Effector CD8-positive, alpha-beta T cell (primary cell): ENCODE measurements around the gene GNS.
"Not testable (repeated sequence)": the region's sequence is repeated elsewhere in the genome, so short reads cannot be mapped to it uniquely, and the experiment has no call there.

Source experiments
- DNase-seq: peaks from one replicate; lab custom pipeline; 2025; lab: John Stamatoyannopoulos, UW

GNS gene

DNA sequence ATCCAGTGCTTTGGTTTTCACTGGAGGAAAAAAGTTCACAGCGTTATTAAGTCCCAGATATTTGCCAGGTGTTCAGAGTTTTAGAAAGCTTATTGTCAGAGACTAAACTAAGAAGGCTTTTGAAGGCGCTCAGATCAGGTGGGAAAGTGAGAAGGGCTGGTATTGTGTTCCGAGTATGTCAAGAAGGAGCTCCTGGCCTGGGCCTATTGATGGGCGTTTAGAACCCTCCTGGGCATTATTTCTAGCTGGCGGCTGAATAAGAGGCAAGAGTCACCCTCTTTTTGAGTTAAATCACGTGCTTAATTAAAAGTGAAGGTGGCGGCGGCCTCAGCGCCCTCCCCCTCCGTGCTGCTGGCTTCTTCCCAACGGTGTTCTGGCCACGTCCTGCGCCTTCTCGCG lies 20.9 kb upstream of the GNS start:
- DNase-seq: no peak

DNA sequence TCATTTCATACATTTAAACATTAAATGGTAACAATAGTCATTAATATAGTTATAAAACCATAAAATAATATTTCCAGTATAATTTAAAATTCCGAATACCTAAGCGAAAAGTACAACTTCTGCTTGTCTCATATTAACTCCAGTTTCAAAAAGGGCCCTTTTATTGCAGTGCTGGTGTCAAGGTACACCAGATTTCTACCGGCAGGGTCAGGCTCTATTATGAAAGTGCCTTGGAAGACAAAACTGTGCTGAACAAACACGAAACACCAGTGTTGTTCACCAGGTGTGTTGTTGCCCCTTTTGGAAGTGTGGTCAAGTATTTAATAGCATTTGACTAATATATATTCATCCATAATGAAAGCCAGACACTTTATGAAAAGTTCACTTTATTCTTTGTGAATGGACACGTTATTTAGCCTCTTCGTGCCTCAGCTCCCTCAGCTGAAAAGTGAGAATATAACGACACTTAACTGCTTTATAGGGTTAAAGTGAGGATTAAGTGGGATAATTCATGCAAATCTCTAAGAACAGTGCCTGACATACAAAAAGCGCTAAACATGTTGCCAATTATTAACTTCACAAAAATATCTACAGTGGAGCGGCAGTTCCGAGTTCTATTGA lies 20.3 kb upstream of the GNS start:
- no peak for DNase-seq

DNA sequence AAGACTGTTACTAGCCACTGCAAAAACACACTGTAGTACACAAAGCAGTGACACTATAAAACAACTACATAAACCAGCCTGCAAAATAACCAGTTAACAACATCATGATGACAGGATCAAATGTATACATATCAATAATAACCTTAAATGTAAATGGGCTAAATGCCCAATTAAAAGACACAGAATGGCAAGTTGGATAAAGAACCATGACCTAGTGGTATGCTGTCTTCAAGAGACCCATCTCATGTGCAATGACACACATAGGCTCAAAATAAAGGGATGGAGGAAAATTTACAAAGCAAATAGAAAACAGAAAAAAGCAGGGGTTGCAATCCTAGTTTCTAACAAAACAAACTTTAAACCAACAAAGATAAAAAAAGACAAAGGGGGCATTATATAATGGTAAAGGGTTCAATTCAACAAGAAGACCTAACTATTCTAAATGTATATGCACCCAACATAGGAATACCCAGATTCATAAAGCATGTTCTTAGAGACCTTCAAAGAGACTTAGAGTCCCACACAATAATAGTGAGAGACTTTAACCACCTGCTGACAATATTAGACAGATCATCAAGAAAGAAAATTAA lies 16.0 kb upstream of the GNS start:
- not testable (repeated sequence) for DNase-seq

DNA sequence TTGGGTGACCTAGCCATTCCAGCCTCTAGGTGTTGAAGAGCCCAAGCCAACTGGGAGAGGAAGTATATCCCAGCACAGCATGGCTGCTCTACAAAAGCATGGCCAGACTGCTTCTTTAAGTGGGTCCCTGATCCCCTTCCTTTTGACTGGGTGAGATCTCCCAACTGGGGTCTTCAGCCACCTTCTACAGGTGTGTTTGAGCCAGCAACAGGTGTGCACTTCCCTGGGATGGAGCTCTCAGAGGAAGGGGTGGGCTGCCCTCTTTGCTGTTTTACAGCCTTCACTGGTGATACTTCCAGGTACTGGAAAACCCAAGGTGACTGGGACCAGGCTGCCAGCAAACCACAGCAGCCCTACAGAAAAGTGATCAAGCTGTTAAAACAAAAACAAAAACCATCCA lies 14.2 kb upstream of the GNS start:
- no peak for DNase-seq

DNA sequence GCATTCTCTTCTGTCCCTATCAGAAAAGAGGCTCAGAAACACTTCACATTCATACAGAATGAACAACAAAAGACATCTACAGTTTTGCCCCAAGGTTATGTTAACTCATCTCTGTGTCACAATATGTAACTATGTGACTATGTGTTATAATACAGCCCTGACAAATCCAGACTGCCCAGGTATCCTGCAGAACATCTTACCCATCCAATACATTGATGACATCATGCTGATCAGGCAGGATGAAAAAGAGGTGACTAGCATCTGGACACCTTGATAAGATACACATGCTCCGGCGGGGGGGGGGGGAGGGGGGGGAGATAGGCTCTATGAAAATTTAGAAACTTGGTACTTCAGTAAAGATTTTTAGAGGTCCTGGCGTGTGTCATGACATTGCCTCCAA lies 8.3 kb upstream of the GNS start:
- no peak for DNase-seq

DNA sequence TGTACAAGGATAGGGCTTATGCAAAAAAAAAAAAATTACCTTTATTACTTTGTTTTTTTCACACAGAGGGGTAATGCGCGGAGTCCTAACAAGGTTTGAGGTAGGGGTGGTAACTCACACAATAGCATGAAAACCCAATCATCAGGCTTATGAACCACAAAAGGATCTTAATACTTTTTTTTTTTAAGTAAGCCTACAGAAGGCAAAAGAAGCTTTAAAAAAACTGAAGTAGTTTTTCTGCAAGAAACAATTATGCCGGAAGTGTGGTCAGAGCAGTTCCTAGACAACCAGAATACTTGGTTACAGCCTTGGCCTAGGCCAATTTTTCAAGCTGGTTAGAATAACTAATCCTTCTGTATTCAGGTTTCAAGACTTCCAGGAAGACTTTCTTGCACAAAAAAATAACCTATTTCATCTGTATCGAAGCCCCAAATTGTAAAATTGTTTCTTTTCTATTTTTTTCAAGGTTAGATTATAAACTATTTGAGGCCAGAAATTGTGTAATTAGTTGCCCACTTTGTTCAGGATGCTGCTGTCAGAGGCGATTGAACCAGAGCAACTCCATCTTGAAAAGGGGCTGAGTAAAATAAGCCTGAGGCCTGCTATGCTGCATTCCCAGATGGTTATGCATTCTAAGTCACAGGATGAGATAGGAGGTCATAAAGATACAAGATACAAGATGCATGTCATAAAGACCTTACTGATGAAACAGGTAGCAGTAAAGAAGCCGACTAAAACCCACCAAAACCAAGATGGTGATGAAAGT lies 1.8 kb upstream of the GNS start:
- DNase-seq: no peak

DNA sequence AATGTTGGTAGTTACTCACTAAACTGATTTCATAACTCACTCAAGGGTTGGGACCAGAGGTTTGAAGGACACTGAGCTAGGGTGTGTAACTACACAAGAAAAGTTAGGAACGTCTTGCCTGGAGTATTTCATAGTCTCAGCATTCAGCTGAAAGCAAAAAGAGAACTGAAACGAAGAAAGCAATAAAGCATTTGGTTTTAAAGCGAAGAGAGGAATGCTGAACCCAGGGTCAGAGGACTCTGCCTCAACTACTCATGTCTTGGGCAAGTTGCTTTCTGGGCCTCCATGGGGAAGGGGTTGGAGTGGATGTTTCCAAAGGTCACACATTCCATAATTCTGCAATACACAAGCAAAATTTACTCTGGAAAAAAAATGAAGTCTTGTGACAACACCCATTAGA lies 1.4 kb downstream of the GNS start:
- DNase-seq: no peak

DNA sequence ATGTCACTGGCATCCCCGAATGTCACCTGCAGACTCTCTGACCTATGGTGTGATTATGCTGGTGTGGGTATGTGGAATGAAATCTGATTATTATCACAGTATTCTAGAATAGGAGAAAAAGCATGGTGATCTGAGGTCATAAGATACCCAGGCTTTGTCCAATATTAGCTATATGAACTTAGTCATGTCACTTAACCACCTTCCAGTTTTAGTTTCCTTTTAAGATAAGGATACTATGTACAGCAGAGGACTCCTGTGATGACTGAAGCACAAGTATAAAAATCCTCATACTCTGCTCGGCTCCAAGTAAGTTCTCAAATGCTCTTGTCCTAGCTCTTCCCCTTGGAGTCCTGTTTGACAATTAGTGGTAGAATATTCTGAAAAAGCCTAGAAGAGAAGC lies 2.8 kb downstream of the GNS start:
- no peak for DNase-seq

DNA sequence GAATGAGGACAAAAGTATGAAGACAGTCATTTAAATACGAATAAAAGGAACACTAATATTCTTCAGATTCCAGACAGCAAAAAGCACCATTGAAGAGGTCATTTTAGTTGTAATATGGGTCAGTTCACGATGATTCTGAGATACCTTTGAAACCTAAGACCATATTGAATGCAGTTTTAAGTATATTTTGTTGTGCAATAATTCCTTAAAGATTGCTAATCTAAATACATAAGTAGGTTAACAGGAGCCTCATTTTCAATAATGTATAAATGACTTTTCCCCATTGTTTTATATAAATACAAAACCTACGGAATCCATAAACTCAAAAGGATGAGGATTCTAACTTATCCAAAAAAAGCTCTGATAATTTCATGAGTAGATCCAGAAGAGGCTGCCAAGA lies 5.8 kb downstream of the GNS start:
- no peak for DNase-seq

DNA sequence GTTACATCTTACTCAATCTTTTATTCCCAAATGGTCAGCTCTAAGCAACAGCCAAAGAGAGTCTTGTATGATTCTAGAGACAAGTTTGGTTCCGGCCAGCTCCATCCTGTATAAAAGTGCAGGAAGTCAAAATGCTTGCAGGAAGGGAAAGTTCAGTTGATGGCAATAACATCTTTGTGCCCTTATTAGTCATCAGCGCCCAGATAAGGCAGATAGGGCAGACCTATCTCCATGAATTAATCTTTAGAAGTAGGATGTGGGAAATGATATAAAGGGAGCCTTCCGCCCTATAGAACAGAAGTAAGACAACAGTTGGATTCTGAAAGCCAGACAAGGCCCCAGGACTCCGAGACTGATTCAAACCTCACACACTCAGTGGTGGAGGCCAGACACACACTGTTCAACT lies 6.4 kb downstream of the GNS start:
- DNase-seq: no peak

DNA sequence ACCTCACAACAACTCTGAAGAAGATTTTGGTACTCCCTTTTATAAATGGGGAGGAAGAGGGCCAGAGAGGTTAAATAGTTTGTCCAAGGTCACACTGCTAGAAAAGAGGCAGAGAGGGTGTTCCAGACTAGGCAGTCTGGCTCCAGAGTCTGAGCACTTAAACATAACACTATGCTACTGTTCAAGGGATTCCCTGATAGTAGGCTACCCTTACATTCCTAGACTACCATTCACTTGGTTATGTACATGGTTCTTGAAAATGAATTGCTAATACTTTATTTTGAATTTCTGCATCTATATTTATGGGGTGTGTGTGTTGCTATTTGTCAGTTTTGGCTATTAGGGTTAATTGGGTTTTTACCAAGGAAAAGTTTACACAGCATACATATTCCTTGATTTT lies 7.2 kb downstream of the GNS start:
- DNase-seq: no peak

DNA sequence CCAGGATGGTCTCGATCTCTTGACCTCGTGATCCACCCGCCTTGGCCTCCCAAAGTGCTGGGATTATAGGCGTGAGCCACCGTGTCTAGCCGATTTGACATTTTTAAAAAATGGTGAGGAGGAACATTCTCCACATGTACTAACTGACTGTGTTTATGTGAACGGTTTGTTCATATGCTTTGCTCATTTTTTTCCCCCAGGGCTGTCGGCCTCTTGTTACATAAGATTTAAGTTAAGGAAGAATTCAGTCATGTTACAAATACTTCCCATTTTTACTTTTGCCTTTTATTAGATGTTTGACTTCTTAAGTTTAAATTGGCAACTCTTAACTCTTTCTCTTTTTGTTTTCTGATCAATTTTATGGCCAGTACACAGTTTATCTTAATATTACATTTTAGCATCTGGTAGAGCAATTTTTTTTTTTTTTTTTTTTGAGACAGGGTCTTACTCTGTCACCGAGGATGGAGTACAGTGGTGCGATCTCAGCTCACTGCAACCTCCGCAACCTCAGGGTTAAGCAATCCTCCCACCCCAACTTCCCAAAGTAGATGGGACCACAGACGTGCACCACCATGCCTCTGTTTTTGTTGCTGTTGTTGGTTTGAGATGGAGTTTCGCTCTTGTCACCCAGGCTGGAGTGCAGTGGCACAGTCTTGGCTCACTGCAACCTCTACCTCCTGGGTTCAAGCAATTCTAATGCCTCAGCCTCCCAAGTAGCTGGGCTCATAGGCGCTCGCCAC lies 9.6 kb downstream of the GNS start:
- DNase-seq: no peak

DNA sequence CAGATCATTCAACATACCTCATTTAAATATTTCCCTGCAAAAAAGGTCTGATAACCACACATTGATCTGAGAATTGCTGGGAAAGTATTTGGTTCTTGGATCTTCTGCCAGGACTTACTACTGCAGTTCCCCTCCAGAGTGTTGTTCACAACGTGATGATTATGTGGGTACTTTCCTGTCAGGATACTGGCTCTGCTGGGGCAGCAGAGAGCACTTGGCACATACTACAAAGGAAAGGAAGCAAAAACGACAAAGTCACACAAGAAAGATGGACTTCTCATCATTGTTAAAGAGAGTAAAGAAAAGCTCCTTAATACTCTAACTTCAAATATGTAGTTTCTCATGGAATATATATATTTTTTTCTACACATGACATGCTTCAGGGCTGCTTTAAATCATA lies 11.5 kb downstream of the GNS start:
- DNase-seq: no peak

DNA sequence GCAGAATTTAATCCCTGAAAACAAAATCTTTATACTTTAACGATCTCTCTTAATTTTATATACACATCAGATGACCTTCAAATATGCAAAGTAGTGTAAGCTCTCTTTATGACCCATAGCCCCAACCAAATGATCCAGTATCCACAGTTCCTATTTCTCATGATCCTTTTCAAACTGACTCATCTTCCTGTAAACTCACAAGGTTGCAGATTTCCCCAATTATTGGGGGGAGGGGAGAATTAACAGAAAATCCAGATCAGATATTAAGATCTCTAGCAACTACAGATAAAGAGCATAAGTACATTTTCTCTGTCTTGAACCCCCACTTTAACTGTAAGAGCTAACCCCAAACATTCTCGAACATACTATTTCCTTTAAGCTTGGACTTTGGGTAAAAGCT lies 12.5 kb downstream of the GNS start:
- DNase-seq: no peak

DNA sequence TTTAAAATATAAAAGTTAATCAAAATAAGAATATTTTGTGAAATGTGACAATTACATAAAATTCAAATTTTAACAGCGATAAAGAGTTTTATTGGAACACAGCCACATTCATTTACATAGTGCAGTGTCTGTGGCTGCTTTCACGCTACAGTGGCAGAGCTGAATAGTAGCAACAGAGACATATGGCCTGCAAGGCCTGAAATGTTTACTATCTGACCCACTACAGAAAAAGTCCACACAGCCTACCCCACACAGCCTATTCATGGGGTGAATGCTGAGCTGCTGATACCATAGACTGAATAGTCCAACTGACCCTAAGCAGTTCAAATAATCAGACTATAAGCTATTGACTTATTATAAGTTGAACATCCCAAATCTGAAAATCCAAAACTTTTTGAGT lies 13.2 kb downstream of the GNS start:
- no peak for DNase-seq

DNA sequence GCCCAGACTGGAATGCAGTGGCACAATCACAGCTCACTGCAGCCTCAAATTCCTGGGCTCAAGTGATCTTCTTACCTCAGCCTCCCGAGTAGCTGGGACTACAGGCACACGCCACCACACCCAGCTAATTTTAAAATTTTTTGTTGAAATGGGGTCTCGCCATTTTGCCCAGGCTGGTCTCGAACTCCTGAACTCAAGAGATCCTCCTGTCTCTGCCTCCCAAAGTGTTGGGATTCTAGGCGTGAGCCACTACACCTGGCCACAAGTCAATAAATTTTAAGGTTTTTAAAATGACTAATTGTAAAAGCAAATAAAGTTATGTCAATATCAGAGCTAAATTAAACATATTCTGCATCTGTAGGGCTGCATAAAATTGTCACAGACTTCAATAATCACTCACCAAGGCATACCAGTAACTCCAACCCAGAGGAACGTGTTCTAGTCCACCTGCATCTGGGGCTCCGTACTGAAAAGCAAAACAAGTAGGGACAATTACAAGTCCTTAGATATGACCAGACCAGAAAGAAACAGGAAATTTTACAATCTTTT lies 13.9 kb downstream of the GNS start:
- DNase-seq: no peak

DNA sequence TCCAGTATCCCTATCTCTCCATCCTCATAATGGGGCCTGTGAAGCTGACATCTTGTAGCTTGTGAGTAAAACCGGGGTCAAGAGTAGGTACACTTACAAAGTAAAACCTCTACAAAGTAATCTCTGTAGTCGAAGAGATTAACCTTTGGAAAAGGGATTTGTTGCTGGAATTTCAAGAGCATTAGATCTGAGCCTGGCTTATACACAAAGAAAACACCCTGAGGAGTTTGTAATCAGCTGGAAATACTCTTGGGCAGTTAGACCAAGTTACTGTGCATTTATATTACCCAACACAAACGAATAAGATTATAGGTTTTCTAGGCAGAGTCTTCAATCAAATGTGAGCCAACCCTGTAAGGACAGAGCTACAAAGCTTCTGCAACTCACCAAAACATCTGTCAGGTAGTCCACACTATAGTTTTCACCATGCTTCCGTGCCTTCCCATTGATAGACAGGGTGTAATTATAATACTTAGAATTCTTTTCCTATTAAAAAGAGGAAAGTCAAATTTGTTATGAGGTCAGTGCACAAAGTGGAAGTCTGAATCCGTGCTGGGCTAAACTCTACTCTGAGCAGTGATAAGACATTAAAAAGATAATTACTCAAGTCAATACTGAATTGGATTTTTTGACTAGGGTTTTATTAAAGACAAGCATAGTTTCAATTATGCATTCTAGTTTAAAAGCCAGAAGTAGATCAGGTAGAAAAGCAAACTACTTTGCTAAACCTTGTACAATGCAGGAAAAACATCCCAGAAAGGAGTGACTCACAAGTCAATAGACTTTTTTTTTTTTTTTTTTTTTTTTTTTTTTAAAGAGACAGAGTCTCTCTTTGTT lies 14.6 kb downstream of the GNS start:
- no peak for DNase-seq

DNA sequence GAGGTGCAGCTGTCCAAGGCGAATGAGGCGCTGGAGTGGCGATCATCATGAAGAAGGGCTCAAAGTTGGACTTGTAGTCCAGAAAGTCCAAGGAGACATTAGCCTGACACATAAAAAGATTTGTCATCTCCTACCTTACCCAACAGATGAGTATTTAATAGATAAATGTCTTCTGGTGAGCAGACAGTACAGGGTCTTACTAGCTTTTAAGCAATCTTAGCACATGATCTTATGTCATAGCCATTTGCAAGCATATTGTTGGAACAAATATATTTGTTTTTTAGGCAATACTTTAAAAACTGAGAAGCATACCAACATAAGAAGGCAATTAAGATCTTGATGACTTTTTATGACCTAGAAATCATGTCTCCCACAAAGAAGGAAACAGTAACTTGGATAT lies 16.0 kb downstream of the GNS start:
- no peak for DNase-seq

DNA sequence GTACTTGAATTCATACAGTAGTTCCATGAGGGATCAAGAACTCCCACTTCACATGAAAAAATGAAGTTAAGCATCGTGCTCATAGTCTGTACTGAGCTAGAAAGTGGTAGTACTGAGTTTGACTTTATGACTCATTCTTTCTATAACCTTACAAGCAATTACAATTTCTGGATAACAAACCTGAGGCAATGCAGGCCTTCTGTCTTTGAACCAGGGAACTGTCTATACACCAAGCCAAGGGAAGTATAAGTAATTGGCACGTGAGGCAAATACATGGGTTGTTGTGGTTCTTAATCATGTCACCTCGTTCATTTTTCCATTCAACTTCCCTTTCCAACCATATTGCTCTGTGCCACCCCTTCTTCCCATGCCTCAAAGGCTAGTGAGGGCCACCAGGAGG lies 16.8 kb downstream of the GNS start:
- DNase-seq: no peak

DNA sequence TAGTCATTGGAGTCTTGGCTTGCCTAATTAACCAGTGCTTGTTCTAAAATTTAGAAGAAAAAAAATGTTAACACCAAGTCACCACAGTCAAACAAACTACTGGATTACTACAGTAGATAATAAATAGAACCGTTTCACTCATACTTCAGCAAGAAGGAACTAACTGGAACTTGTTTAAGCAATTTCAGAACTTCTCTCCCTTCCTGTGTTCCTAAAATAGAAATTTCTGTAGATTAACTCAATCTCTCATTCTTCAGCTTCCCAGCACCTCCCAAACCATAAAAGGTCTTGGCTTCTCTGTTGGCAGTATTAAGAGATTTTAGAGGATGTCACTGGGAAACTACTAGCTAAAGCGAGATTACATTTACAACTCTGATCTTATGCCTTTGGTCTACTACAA lies 18.6 kb downstream of the GNS start:
- DNase-seq: no peak

DNA sequence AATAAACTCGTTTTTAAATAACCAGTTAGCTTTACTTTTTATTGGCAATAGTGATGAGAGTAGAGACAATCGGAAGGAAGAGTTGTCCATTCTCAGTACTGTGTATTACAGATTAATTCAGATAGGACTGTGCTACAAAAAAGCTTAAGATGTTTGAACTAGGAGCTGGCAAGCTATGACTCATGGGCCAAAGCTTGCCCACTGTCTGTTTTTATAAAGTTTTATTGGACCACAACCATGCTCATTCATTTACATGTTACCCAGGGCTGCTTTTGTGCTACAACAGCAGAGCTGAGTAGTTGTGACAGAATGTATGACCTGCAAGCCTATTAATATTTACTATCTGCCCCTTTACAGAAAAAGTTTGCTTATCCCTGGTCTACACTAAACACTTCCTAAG lies 19.4 kb downstream of the GNS start:
- no peak for DNase-seq

DNA sequence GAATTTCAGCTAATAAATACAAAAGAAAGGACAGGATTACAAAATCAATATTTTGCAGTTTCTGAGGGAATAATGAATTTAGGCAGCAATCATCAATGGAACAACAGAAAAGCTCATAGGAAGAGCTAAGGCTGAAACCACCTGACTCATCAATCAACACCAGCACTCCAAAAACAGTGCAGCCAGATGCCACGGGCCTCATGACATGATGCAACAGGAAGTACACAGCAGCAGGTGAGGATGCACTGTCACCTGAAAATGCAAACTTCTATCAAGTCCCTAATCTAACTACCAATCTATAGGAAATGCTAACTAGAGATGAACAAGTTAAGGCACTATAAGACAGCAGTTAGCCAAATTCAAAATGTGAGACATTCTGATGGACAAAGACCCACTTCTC lies 21.7 kb downstream of the GNS start:
- no peak for DNase-seq
